ENCODE measurements around the gene ADAM15. TPM values are rescaled to one million over a fixed set of nuclear protein-coding genes. Genes with fewer than 3 reads are reported as not detected.

Gene ADAM15
- total RNA-seq, 2 donors from 2014 or later: 101 to 228 TPM

DNA sequence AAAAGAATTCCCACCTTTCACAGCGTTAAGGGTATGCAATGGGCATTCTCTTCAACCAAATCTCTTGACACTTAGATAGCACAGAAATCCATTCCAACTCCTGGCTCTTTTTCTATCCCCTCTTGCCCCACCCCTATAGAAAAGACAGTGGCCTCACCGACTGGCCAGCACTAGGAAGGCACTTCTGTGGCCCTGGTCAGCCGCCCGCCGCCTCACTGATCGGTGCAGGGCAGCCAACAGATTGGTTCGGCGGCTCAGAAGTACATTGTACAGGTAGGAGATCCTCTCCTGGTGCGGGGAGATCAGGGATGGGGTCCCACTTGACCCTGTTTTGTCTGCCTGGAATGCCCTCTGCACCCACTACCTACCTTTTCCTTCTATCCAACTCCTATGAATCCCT, 26.8 kb upstream of the ADAM15 start:
- no peaks in the 10 kb centered on the region for H3K36me3 ChIP-seq
- no peak for DNase-seq
- intact Hi-C loops (cut with DNase I): no loop called here
- no peak overlapping the region for H3K9ac ChIP-seq (ENCODE audit: low read depth in 2 of 2, low read length in 2 of 2)
- H3K9me3 ChIP-seq: no peaks in the 10 kb centered on the region
- no peaks in the 10 kb centered on the region for H3K27me3 ChIP-seq
- TF ChIP-seq CTCF (IDR thresholded peaks at IDR 0.05): no peak
- H3K4me3 ChIP-seq: no peak overlapping the region
- H3K27ac ChIP-seq: no peak overlapping the region
- no peaks in the 10 kb centered on the region for H3K4me1 ChIP-seq

DNA sequence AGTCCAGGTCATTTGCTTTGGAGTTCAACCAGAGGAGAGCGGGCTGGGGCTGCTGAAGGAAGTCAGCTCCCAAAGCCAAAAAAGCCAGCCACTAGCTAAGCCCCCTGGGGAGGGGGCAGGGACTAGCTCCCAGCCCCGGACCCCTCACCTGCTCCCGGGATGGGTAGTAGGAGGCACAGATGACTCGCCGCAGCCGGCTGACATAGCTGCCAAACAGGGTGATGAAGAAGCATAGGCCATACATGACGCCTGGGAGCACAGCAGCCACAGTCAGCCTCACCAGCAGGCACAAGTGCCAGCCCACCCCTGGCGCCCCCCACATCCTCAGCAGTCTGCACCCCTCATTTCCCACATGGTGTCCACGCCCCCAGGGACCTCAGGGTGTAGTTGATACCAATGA, 25.0 kb upstream of the ADAM15 start:
- no peaks in the 10 kb centered on the region for H3K9me3 ChIP-seq
- no peak overlapping the region for H3K27ac ChIP-seq
- H3K9ac ChIP-seq (ENCODE audit: low read depth in 2 of 2, low read length in 2 of 2): no peak overlapping the region
- intact Hi-C loops (cut with DNase I): no loop called here
- no peak for DNase-seq
- no peaks in the 10 kb centered on the region for H3K36me3 ChIP-seq
- TF ChIP-seq CTCF (IDR thresholded peaks at IDR 0.05): no peak
- no peak overlapping the region for H3K4me3 ChIP-seq
- H3K4me1 ChIP-seq: no peaks in the 10 kb centered on the region
- H3K27me3 ChIP-seq: no peaks in the 10 kb centered on the region

DNA sequence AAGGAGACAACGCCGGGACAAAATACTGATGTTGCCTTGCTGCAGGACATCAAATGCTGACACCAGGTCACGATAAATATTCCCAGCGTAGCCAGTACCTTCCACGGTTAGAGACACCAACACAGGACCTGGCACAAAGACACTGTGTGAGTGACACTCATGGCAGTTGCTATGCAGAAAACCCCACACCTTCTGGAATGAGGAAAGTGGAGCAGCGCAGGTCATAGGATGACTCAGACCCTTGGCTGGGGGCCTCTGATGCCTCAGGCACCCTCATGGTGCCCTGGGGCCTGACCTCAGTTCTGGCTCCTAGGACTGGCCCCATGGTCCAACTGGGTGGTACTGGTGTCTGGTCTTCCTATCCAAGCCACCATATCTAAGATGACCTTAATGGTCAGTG, 24.5 kb upstream of the ADAM15 start:
- Histone ChIP-seq H3K9me3 (no peaks in the 10 kb centered on the region), H3K4me1 (no peaks in the 10 kb centered on the region), H3K36me3 (no peaks in the 10 kb centered on the region), H3K9ac (ENCODE audit: low read depth in 2 of 2, low read length in 2 of 2) (no peak overlapping the region), H3K27me3 (no peaks in the 10 kb centered on the region), H3K4me3 (no peak overlapping the region), H3K27ac (no peak overlapping the region)
- intact Hi-C loops (cut with DNase I): no loop called here
- no peak for TF ChIP-seq CTCF (IDR thresholded peaks at IDR 0.05)
- no peak for DNase-seq

DNA sequence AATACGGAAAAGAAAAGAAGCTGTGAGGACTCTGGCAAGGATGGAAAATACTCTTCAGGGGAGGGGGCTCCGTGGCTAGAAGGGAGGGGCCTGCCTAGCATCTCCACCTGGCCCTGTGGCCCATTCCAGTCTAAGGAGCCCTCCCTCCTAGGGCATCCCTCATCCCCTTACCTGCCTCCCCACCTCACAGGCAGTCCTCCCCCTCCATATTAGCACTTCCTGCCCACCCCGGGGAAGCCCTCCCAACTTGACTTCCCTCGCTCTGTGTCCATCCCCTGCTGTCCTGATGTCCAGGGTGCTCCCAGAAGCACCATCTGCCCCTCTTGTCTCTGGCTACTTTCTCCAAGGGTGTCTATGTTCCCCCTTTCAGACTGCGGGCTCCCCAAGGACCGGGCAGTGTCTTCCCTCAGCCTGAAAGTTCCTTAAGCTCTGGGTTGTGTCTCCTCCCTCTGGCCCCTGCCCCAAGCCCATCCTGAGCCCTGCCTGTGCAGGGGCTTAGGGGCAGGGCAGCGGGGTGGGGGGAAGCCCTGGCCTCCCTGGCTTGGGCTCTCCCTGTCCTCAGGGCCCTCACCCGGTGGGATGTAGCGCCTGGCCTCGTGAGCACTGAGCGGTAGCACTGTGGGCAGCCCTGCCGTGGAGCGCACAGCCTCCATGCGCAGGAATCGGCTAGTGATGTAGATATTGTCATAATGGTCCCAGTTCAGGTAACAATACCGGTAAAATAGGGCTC, 21.4 kb upstream of the ADAM15 start:
- Histone ChIP-seq H3K27ac (no peak overlapping the region), H3K27me3 (no peaks in the 10 kb centered on the region), H3K9me3 (no peaks in the 10 kb centered on the region), H3K36me3 (no peaks in the 10 kb centered on the region), H3K4me1 (no peaks in the 10 kb centered on the region), H3K9ac (ENCODE audit: low read depth in 2 of 2, low read length in 2 of 2) (no peak overlapping the region), H3K4me3 (no peak overlapping the region)
- intact Hi-C loops (cut with DNase I): no loop called here
- no peak for TF ChIP-seq CTCF (IDR thresholded peaks at IDR 0.05)
- DNase-seq: no peak

- H3K27ac ChIP-seq: no peak overlapping the region
- H3K9me3 ChIP-seq: no peaks in the 10 kb centered on the region
- no peaks in the 10 kb centered on the region for H3K36me3 ChIP-seq
- H3K27me3 ChIP-seq: no peaks in the 10 kb centered on the region
- no peak for TF ChIP-seq CTCF (IDR thresholded peaks at IDR 0.05)
- no peak overlapping the region for H3K9ac ChIP-seq (ENCODE audit: low read depth in 2 of 2, low read length in 2 of 2)
- intact Hi-C loops (cut with DNase I): no loop called here
- H3K4me3 ChIP-seq: no peak overlapping the region
- DNase-seq: no peak
- H3K4me1 ChIP-seq: no peaks in the 10 kb centered on the region
Observed at GRCh38 chr1:155030243-155030795, 20.8 kb upstream of the ADAM15 start.
